NCI-H226 (cell line): ENCODE measurements around the gene THAP3.

Experiments used
- DNase-seq: peaks from one replicate; pipeline ENCODE4 v3.0.0-alpha.2; 2015

Gene THAP3

DNA sequence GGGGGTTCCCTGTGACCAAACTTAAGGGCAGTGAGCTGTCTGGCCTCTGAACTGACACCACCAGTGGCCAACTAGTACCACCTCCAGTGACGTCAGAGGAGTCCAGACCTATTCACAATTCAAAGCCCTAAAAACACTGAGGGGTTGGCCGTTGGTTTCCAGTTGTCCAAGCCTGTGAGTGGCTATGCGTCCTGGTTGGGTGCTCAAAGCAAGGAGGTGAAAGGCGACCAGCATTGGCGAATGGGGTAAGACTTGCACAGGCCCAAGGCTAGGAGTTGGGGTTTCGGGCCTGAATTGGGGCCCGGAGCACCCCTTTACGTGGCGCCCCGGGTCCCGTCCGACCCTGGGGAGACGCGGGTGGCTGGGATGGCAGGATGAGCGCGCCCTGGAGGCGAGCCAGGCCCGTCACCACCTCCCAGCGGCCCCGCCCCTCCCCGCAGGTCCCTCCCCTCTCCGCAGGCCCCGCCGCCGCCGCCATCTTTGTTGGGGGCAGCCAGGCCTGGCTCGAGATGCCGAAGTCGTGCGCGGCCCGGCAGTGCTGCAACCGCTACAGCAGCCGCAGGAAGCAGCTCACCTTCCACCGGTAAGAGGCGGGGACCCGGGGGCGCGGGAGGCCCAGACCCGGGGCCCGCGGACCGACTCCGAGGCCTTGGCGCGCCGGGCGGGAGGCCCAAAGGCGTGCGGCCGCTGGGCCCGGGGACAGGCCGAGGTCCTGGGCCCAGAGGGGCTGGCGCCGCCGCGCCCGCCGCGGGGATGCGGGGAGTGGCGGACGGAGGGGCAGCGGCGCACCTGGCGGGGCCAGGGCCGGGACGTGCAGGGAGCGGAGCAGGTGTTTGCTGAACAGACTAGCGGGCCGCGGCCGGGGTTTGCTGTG is at the start of gene THAP3:
TSS of gene THAP3 (plus strand) at position 159 of the 874 bp plus-strand sequence. CDS start at position 510, 351 bp downstream.
- peak; percentile 80 for DNase-seq

GRCh38 chr1:6577831-6578525 is 46.7 kb upstream of the THAP3 start:
- peak; percentile 18 for DNase-seq

GRCh38 chr1:6578624-6579373 is 45.9 kb upstream of the THAP3 start:
- DNase-seq, result no peak

- DNase-seq, result peak; percentile 98
These were observed 45.1 kb upstream of the THAP3 start, which contains the start of gene ZBTB48 for GRCh38 chr1:6579374-6580118. ZBTB48 (plus strand) TSS chr1:6579994; CDS start chr1:6580610, 616 bp downstream.

- no peak for DNase-seq
These were observed 44.5 kb upstream of the THAP3 start for GRCh38 chr1:6580119-6580592.

DNA sequence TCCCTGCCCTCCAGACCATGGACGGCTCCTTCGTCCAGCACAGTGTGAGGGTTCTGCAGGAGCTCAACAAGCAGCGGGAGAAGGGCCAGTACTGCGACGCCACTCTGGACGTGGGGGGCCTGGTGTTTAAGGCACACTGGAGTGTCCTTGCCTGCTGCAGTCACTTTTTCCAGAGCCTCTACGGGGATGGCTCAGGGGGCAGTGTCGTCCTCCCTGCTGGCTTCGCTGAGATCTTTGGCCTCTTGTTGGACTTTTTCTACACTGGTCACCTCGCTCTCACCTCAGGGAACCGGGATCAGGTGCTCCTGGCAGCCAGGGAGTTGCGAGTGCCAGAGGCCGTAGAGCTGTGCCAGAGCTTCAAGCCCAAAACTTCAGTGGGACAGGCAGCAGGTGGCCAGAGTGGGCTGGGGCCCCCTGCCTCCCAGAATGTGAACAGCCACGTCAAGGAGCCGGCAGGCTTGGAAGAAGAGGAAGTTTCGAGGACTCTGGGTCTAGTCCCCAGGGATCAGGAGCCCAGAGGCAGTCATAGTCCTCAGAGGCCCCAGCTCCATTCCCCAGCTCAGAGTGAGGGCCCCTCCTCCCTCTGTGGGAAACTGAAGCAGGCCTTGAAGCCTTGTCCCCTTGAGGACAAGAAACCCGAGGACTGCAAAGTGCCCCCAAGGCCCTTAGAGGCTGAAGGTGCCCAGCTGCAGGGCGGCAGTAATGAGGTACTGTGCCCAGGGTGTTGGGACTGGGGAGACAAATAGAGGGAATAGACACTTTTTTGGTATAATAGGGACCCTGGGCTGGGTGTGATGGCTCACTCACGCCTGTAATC is 43.9 kb upstream of the THAP3 start:
- no peak for DNase-seq

- DNase-seq, result no peak
These were observed 42.9 kb upstream of the THAP3 start for GRCh38 chr1:6581561-6582305.

DNA sequence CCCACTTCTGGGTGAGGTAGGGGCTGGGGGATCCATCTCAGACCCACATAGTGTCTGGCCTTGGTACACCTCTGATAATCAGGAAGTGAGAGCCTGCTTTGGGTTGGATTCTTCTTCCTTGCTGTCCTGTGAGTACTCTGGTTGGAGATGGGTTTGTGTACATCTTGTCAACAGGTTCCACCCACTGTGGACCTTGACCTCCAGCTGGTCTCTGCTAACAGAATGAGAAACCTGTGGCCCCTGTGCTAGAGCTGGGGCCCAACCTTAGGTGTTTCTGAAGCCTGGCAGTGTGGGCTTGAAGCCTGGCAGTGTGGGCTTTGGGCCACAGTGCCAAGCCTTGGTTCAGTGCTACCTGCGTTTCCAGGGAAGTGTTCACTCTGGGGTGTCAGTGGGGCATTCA is 42.3 kb upstream of the THAP3 start:
- DNase-seq, result no peak

DNA sequence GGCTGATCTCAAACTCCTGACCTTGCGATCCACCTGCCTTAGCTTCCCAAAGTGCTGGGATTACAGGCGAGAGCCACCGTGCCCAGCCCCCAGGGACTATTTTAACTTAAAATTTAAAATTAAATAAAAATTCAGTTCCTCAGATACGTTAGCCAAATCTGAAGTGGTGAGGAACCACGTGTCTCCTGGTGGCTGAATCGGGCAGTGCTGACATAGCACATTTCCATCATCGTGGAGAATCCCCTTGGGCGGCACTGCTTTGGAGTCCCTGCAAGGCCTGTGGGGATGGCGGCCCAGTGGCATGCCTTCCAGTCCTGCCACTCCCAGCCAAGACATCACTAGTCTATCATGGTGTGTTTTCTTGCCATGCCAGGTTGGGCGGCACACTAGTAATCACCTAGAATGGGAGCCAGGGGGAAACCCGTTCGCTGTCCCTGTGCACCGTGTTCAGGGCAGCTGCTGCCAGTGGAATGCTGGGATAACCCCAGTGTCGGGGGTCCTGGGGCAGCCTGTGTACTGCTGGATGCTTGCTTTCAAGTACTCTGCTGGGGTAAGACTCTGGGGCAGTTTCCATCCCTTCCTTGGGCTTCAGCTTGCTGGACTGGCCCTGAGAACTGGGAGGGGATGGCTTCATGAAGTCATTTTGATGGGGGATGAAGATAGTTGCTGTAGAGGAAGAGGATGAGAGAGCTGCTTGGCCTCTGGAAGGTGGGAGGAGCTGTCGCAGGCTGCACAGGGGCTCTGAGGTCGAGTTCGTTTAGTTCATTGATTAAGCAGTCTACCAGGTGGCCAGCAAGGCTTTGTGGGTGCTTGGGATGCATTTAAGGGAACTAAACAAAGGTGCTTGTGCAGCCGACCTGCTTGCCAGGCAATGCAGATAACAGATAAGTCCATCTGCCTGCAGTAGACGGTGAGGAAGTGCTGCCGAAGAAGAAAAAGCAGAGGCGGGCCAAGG is 40.3 kb upstream of the THAP3 start:
- no peak for DNase-seq

GRCh38 chr1:6585081-6585722 is 39.5 kb upstream of the THAP3 start:
- no peak for DNase-seq

- no peak for DNase-seq
These were observed 38.8 kb upstream of the THAP3 start for GRCh38 chr1:6585841-6586240.

DNA sequence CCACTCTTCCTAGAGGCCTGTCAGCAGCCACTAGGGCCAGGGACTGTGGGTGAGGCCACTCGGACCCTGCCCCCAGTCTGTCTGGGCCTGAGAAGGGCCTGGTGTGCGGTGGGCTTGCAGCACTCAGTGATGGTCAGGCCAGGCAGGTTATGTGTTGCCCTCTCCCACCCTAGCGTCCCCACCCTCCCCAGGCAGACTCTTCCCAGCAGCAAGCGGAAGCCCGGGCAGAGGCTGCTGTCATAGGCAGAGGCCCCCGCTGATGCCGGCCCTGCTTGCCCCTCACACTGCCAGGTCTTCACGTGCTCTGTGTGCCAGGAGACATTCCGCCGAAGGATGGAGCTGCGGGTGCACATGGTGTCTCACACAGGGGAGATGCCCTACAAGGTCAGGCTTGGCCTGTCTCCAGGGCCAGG is 38.3 kb upstream of the THAP3 start:
- DNase-seq, result no peak

DNA sequence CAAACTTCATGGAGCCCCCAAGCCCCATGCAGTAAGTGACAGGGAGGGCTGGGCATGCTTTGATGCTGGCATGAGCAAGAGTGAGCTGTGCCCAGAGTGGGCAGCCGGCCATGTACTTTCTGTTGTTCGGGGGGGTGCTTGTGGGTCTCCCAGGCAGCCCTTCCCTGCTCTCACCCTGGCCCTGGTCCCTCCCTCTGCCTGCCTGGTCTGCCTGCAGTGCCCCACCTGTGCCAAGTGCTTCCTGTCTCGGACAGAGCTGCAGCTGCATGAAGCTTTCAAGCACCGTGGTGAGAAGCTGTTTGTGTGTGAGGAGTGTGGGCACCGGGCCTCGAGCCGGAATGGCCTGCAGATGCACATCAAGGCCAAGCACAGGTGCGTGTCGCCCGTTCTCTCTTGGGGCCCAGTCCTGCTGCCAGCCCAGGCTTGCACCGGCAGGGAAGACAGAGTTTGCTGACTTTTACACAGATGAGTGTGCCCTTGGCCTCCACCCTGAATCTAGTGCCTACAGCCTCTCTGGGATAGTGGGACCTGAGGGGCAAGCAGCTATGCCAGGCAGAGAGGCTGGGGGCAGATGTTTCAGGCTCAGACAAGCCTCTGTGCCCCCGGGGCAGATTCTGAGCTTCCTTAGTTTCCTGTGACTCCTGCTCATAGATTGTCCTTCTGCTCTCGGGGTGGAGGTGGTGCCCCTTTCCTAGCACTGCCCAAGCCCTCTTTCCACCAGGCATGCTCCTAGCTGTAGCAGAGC is 37.2 kb upstream of the THAP3 start:
- DNase-seq, result no peak

- DNase-seq, result no peak
These were observed 36.4 kb upstream of the THAP3 start for GRCh38 chr1:6588128-6588892.

GRCh38 chr1:6588893-6589520 is 35.7 kb upstream of the THAP3 start:
- no peak for DNase-seq

DNA sequence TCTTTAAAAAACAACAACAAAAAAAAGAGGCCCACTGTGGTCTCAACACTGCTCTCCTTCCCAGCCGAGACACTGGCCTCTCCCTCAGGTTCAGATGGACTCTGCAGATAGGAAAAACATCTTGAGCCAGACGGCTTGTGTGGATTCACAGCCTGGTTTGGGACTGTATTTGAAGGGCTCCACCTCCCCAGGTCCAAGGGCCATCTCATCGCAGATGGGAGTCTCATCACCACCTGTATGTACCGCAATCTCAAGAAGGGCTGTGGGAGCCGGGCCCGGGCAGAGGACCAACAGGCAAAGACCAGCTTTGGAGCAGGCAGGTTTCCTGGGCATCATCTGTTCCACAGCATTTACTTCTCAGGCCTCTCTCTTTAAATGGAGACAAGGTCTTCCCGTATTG is 34.6 kb upstream of the THAP3 start:
- DNase-seq, result no peak

- DNase-seq, result no peak
These were observed 33.4 kb upstream of the THAP3 start for GRCh38 chr1:6591222-6591621.
